GM12873 (cell line): ENCODE measurements around the gene COL20A1.

Experiments
- TF ChIP-seq, protein P1 (sequence below): IDR thresholded peaks from 2 replicates; pipeline ENCODE4 v1.5.1; 2012; ENCODE audit warnings: low read depth, mild to moderate bottlenecking, moderate library complexity, low read length, control low read depth; ENCODE audit not compliant: insufficient read depth; ENCODE audit errors: missing control alignments

Gene COL20A1

DNA sequence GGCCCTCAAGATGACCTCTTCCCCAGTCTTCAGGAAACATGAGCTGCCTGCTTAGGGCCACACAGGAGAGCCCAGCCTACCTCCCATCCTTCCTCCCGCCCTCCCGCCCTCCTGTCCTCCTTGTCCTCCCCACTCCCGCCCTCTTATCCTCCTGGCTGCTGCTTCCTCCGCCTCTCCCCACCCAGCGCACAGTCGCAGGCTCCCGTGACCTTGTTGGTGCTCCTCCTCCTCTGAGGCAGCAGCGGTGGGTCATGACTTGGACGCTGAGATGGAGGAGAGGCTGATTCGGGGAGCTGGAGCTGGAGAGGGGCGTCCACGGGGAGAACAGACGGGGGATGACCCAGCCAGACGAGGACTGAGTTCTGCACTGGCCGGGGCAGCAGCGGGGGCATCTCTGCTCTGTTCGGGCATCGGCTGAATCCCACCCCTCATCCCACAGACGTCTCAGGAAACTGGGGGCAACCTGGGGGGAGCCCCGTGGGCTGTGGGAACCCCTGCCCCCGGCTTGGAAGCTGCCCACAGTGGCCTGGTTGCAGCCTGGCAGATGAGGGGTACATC is 35.8 kb downstream of the COL20A1 start:
- TF ChIP-seq, protein P1, sequence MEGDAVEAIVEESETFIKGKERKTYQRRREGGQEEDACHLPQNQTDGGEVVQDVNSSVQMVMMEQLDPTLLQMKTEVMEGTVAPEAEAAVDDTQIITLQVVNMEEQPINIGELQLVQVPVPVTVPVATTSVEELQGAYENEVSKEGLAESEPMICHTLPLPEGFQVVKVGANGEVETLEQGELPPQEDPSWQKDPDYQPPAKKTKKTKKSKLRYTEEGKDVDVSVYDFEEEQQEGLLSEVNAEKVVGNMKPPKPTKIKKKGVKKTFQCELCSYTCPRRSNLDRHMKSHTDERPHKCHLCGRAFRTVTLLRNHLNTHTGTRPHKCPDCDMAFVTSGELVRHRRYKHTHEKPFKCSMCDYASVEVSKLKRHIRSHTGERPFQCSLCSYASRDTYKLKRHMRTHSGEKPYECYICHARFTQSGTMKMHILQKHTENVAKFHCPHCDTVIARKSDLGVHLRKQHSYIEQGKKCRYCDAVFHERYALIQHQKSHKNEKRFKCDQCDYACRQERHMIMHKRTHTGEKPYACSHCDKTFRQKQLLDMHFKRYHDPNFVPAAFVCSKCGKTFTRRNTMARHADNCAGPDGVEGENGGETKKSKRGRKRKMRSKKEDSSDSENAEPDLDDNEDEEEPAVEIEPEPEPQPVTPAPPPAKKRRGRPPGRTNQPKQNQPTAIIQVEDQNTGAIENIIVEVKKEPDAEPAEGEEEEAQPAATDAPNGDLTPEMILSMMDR: no peak

DNA sequence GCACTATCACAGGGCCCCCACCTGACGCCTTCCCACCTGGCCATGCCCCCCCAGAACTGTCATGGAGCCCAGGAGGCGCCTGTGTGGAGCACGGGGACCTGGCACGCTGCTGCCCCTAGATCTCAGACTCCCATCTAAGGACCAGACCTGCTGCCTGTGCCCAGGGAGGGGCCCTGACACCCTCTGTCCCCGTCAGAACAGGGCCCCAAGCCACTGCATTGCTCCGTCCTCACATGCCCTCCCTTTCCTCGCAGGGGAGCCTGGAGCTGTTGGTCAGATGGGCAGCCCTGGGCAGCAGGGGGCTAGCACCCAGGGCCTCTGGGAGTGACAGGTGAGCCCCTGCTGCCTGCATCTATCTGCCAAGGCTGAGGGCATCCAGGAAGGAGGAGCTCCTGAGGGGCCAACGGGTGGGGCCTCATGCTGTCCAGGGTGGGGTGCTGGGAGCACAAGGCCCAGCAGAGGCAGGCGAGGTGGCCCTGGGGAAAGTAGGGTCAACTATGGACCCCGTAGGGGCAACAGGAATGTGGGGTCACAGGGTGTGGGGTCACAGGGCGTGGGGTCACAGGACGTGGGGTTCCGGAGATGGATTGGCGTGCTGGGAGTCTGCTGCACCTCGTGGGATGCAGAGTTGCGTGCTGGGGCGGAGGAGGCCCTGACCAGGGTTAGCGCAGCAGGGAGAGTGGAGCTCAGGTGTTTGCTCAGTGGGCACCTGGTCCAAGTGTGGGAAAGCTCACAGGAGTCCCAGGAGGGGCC is 36.5 kb downstream of the COL20A1 start:
- TF ChIP-seq, protein P1: no peak

DNA sequence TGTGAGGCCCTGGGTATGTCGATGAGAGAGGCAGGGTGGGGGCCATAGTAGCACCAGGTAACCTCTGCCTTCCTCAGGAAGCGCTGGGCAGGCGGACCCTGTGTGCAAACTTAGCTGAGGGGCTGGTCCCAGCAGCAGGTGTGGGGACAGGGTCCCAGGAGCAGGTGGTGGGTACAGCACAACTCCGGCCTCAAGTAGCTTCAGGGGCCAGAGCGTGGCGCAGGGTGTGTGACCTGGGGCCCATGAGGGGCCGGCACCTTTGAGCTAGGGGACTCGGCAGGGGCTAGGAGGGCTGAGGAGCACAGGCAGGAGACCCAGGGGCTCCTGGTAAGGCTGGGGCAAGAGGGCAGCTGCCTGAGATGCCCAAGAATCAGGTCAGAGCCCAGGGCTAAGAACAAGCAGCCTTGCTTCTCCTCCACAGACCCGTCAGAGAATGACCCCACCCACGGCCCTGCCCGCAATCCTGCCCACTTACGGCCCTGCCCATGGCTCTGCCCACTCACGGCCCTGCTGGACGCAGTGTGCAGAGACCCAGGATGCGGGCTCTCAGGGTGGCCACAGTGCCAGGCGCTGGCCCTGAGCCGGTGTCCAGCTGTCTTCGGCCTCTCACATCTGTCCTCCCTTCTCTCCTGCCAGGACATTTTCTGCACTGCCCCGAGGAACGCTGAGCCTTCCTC is 37.2 kb downstream of the COL20A1 start:
- TF ChIP-seq, protein P1: no peak

- TF ChIP-seq, protein P1: no peak
Observed at GRCh38 chr20:63330940-63331339, 38.0 kb downstream of the COL20A1 start.

DNA sequence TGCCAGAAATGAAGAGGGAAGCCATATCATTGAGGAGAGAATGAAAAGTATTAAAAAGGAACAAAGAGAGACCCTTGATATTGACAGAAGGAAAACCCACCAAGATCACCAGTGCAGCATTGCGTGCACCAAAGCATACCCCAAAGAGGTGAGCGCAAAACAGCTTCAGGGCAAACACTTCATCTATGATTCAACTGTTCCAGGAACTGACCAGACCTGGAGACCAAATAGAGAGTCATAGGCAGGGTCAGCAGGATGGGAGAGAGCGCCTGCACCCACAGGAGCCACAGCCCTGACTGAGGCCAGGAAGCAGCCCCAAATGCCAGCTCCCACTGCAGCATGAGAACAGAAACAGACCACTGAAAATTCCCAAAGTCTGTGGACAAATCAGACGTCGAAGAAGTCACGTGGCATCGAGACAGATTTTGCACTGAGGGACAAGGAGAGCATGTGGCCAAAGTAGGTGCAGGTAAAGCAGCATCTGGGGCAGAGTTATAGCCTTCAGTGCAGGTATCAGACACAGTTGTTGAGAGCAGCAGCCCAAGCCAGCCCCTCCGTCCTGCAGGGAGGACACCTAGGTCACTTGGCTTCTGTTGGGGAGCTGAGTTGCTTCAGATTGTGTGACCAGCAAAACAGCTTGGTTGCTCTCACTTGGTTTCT is 38.9 kb downstream of the COL20A1 start:
- TF ChIP-seq, protein P1: no peak

DNA sequence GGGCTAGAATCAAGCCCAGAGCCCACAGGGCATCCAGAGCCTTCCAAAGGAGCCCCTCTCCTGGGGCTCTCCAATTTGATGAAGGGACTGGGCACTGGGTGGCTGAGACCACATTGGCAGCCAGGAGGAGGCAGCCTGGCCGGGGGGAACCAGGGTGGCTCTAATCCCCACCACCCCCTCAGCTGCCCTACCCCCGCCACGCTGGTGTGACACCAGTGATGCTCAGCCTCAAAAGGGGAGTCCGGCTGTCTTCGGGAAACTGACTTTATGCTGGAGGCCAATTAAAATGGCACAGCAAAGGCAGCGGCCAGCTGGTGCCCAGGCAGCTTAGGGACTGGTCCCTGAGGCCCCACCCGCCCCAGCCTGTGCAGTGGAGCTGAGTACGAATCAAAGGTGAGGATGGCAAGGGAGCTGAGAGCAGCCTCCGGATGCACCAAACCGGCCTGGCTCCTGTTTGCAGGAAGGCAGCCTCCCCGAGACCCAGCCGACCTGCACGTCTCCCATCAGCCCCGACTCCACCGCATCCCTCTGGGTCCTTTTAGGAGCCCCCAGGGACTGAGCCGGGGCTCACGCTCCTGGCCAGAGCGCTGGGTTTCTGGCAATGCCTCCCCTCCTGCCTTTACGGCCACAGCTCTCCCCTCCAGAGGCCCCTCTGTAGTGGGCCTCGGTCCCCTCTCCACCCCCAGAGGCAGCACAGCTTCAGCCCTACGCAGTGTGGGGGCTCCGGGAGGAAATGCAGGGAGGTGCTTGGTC is 39.7 kb downstream of the COL20A1 start:
- TF ChIP-seq, protein P1: no peak

- TF ChIP-seq, protein P1: no peak
Observed at GRCh38 chr20:63333241-63333836, 40.4 kb downstream of the COL20A1 start.
